ENCODE data around the gene BIRC5.

The BIRC5 gene

DNA sequence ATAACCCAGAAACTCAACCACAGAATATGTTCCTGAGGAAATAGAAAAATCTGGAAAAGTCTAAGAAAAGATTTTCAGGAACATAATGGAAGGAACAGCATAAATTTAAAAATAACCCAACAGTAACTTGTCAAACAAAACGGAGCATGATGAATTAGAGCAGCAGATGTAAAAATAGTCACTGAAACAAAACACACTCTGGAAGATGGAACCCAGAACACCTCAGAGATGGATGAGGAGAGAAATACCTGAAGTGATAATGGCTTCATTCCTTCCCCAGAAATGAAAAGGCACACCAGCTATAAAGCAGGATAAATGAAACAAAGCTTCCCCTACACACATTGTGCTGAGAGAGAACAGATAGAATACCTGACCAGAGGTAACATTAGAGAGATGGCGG is 33.5 kb upstream of the BIRC5 start:
- no peak for TF ChIP-seq CTCF (IDR thresholded peaks at IDR 0.05; ENCODE audit: insufficient read depth, low read length, poor library complexity, severe bottlenecking)
- H3K27me3 ChIP-seq (replicated peaks; ENCODE audit: control insufficient read depth, insufficient read depth, low read length) = no peaks in the 10 kb centered on the region
- no peak for DNase-seq (ENCODE audit: extremely low read depth, insufficient read length)
- H3K36me3 ChIP-seq (ENCODE audit: control insufficient read depth, insufficient read depth, low read length) = peaks cover 11% of the 10 kb centered on the region
- H3K4me3 ChIP-seq (replicated peaks; ENCODE audit: low read depth, low read length) = no peak overlapping the region

- DNase-seq (ENCODE audit: extremely low read depth, insufficient read length) = no peak
- no peak overlapping the region for H3K4me3 ChIP-seq (replicated peaks; ENCODE audit: low read depth, low read length)
- peaks cover 8% of the 10 kb centered on the region for H3K36me3 ChIP-seq (ENCODE audit: control insufficient read depth, insufficient read depth, low read length)
- no peaks in the 10 kb centered on the region for H3K27me3 ChIP-seq (replicated peaks; ENCODE audit: control insufficient read depth, insufficient read depth, low read length)
- no peak for TF ChIP-seq CTCF (IDR thresholded peaks at IDR 0.05; ENCODE audit: insufficient read depth, low read length, poor library complexity, severe bottlenecking)
These were observed 31.5 kb upstream of the BIRC5 start for GRCh38 chr17:78182504-78182903.

- Histone ChIP-seq H3K36me3 (ENCODE audit: control insufficient read depth, insufficient read depth, low read length) (peaks cover 8% of the 10 kb centered on the region), H3K27me3 (replicated peaks; ENCODE audit: control insufficient read depth, insufficient read depth, low read length) (no peaks in the 10 kb centered on the region), H3K4me3 (replicated peaks; ENCODE audit: low read depth, low read length) (no peak overlapping the region)
- no peak for TF ChIP-seq CTCF (IDR thresholded peaks at IDR 0.05; ENCODE audit: insufficient read depth, low read length, poor library complexity, severe bottlenecking)
- DNase-seq (ENCODE audit: extremely low read depth, insufficient read length) = no peak
These were observed 30.1 kb upstream of the BIRC5 start for GRCh38 chr17:78183916-78184315.

GRCh38 chr17:78184351-78184750 is 29.7 kb upstream of the BIRC5 start:
- H3K4me3 ChIP-seq (replicated peaks; ENCODE audit: low read depth, low read length) = no peak overlapping the region
- no peak for DNase-seq (ENCODE audit: extremely low read depth, insufficient read length)
- H3K36me3 ChIP-seq (ENCODE audit: control insufficient read depth, insufficient read depth, low read length) = peaks cover 7% of the 10 kb centered on the region
- TF ChIP-seq CTCF (IDR thresholded peaks at IDR 0.05; ENCODE audit: insufficient read depth, low read length, poor library complexity, severe bottlenecking) = no peak
- H3K27me3 ChIP-seq (replicated peaks; ENCODE audit: control insufficient read depth, insufficient read depth, low read length) = no peaks in the 10 kb centered on the region

- TF ChIP-seq CTCF (IDR thresholded peaks at IDR 0.05; ENCODE audit: insufficient read depth, low read length, poor library complexity, severe bottlenecking) = no peak
- H3K36me3 ChIP-seq (ENCODE audit: control insufficient read depth, insufficient read depth, low read length) = peaks cover 6% of the 10 kb centered on the region
- no peaks in the 10 kb centered on the region for H3K27me3 ChIP-seq (replicated peaks; ENCODE audit: control insufficient read depth, insufficient read depth, low read length)
- no peak for DNase-seq (ENCODE audit: extremely low read depth, insufficient read length)
- H3K4me3 ChIP-seq (replicated peaks; ENCODE audit: low read depth, low read length) = no peak overlapping the region
These were observed 29.2 kb upstream of the BIRC5 start for GRCh38 chr17:78184868-78185267.

DNA sequence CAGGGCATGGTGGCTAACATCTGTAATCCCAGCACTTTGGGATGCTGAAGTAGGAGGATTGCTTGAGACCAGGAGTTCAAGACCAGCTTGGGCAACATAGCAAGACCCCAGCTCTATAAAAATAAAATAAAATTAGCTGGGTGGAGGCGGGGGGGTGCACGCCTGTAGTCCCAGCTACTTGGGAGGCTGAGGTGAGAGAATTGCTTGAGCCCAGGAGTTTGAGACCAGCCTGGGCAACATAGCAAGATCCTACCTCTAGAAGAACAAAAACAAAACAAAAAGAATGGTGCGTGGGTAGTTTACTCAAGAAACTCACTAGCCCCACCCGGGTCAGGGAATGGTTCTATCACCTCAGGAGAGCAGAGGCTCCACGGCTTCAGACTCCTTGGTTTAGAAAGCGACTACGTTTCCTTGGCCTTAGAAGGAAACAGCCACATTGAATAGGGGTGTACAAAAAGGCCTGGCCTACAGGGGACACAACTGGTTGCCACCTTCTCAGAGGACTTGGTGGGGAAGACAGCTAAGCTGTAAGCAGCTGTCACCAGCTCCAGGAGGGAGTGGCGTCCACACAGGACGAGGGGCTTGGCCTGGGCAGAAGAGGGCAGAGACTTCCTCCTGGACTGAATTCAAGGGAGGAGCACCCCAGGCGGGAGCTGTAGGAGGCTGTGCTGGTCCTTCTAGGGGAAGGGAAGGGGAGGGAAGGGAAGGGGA is 27.9 kb upstream of the BIRC5 start:
- no peak for TF ChIP-seq CTCF (IDR thresholded peaks at IDR 0.05; ENCODE audit: insufficient read depth, low read length, poor library complexity, severe bottlenecking)
- H3K36me3 ChIP-seq (ENCODE audit: control insufficient read depth, insufficient read depth, low read length) = peaks cover 12% of the 10 kb centered on the region
- no peaks in the 10 kb centered on the region for H3K27me3 ChIP-seq (replicated peaks; ENCODE audit: control insufficient read depth, insufficient read depth, low read length)
- DNase-seq (ENCODE audit: extremely low read depth, insufficient read length) = no peak
- peak overlapping the region; percentile 86 for H3K4me3 ChIP-seq (replicated peaks; ENCODE audit: low read depth, low read length)
